ENCODE data around the gene NBEA. TPM values are rescaled to one million over a fixed set of nuclear protein-coding genes. Genes with fewer than 3 reads are reported as not detected.

NBEA gene
- total and polyA plus RNA-seq, 2 experiments from 2014 or later, result 9.1 to 29.1 TPM

GRCh38 chr13:35039012-35039411, 96.9 kb downstream of the NBEA start:
- no peak for ATAC-seq
- H3K36me3 Mint-ChIP-seq (ENCODE audit: low read depth), result peaks cover 8% of the 10 kb centered on the region; the same call in 2 of the 3 replicates
- peaks cover 45% of the 10 kb centered on the region for H3K79me2 ChIP-seq (replicated peaks; ENCODE audit: insufficient read depth)
- no peak overlapping the region for H3K4me2 ChIP-seq
- H3K36me3 ChIP-seq (ENCODE audit: insufficient read depth), result no peaks in the 10 kb centered on the region
- no peaks in the 10 kb centered on the region for H3K27me3 ChIP-seq (ENCODE audit: insufficient read depth)
- no peaks in the 10 kb centered on the region for H3K4me1 Mint-ChIP-seq
- DNase-seq (ENCODE audit: low spot score), result no peak
- no peak overlapping the region for H3K4me3 Mint-ChIP-seq
- no peak overlapping the region for H3K27ac ChIP-seq (ENCODE audit: low read depth)
- H4K20me1 ChIP-seq (replicated peaks; ENCODE audit: insufficient read depth), result no peaks in the 10 kb centered on the region
- H3K4me3 ChIP-seq, result no peak overlapping the region
- H3K9me3 Mint-ChIP-seq, result peaks cover 5% of the 10 kb centered on the region; the same call in 2 of the 3 replicates
- no peaks in the 10 kb centered on the region for H3K9me2 ChIP-seq (ENCODE audit: insufficient read depth)
- no peak overlapping the region for H2AFZ ChIP-seq
- H3K27ac Mint-ChIP-seq, result peak overlapping the region; percentile 25; the same call in 1 of the 2 replicates
- H3K27me3 Mint-ChIP-seq (ENCODE audit: insufficient read depth, low read depth, poor library complexity), result no peaks in the 10 kb centered on the region
- H3F3A ChIP-seq (replicated peaks; ENCODE audit: low read depth), result no peaks in the 10 kb centered on the region
- H3K4me1 ChIP-seq (ENCODE audit: insufficient read depth), result no peaks in the 10 kb centered on the region
- TF ChIP-seq ZNF331 (CRISPR knock-in tag; IDR thresholded peaks at IDR 0.05; ENCODE audit: low read depth) (no peak), ZNF462 (CRISPR knock-in tag; IDR thresholded peaks at IDR 0.05) (no peak), JUNB (IDR thresholded peaks at IDR 0.05; ENCODE audit: unreplicated experiment) (no peak), NANOG (IDR thresholded peaks at IDR 0.05; ENCODE audit: borderline replicate concordance) (no peak), CREB1 (CRISPR knock-in tag; IDR thresholded peaks at IDR 0.05; ENCODE audit: low read depth) (no peak), EZH2 (IDR thresholded peaks at IDR 0.05; ENCODE audit: low read depth, unreplicated experiment) (no peak), REST (IDR thresholded peaks at IDR 0.05; ENCODE audit: unreplicated experiment) (no peak), STAT1 (IDR thresholded peaks at IDR 0.05; ENCODE audit: unreplicated experiment) (no peak), ETS1 (IDR thresholded peaks at IDR 0.05) (no peak), ZNF114 (CRISPR knock-in tag; IDR thresholded peaks at IDR 0.05) (no peak), CTCF (conservative IDR thresholded peaks at IDR 0.05; ENCODE audit: low read depth in 2 of 2) (no peak), EZH2phosphoT487 (IDR thresholded peaks at IDR 0.05; ENCODE audit: unreplicated experiment) (no peak), POLR2AphosphoS5 (IDR thresholded peaks at IDR 0.05; ENCODE audit: low read depth) (no peak)

Measured in GM23338 (cell line).